8988T (cell line): ENCODE measurements around the gene GMPR2.
"Not testable (repeated sequence)": the region's sequence is repeated elsewhere in the genome, so short reads cannot be mapped to it uniquely, and the experiment has no call there.

ENCODE experiments used
- DNase-seq: peaks from one replicate; pipeline ENCODE4 v3.0.0; 2011

GMPR2 gene

GRCh38 chr14:24232121-24232644 lies 546 bp upstream of the GMPR2 start, which contains the start of gene NEDD8:
Gene NEDD8, minus strand, starts transcription at chr14:24232367. Its CDS starts 100 bp downstream, at chr14:24232267.
- no peak for DNase-seq

GRCh38 chr14:24233538-24233866 lies 773 bp downstream of the GMPR2 start:
- DNase-seq: no peak

GRCh38 chr14:24234095-24235005 lies 1.6 kb downstream of the GMPR2 start:
- DNase-seq: no peak

GRCh38 chr14:24235804-24236688 lies 3.3 kb downstream of the GMPR2 start:
- DNase-seq: no peak

- no peak for DNase-seq
Observed at GRCh38 chr14:24236689-24237462, 4.1 kb downstream of the GMPR2 start.

- no peak for DNase-seq
Observed at GRCh38 chr14:24237463-24237955, 4.8 kb downstream of the GMPR2 start.

GRCh38 chr14:24238123-24238522 lies 5.4 kb downstream of the GMPR2 start:
- DNase-seq: no peak

GRCh38 chr14:24238527-24239037 lies 5.9 kb downstream of the GMPR2 start:
- no peak for DNase-seq

GRCh38 chr14:24240110-24240918 lies 7.6 kb downstream of the GMPR2 start:
- no peak for DNase-seq

- DNase-seq: peak; percentile 79
Observed at GRCh38 chr14:24241829-24242443, 9.2 kb downstream of the GMPR2 start.

GRCh38 chr14:24243336-24243836 lies 10.7 kb downstream of the GMPR2 start:
- DNase-seq: no peak

- DNase-seq: not testable (repeated sequence)
Observed at GRCh38 chr14:24245350-24245749, 12.6 kb downstream of the GMPR2 start.

- DNase-seq: no peak
Observed at GRCh38 chr14:24246765-24247212, 14.1 kb downstream of the GMPR2 start.

GRCh38 chr14:24247422-24247821 lies 14.7 kb downstream of the GMPR2 start:
- no peak for DNase-seq

- DNase-seq: no peak
Observed at GRCh38 chr14:24249230-24250021, 16.7 kb downstream of the GMPR2 start.

- no peak for DNase-seq
Observed at GRCh38 chr14:24250354-24250753, 17.6 kb downstream of the GMPR2 start.

GRCh38 chr14:24251880-24252288 lies 19.2 kb downstream of the GMPR2 start:
- no peak for DNase-seq

- DNase-seq: no peak
Observed at GRCh38 chr14:24252289-24253124, 19.8 kb downstream of the GMPR2 start.

GRCh38 chr14:24253936-24254335 lies 21.2 kb downstream of the GMPR2 start:
- no peak for DNase-seq
